Ascending aorta (tissue), 2 donors: ENCODE data around the gene C3. TPM values are rescaled to one million over a fixed set of nuclear protein-coding genes. Genes with fewer than 3 reads are reported as not detected.
"Not testable (repeated sequence)": the region's sequence is repeated elsewhere in the genome, so short reads cannot be mapped to it uniquely, and the experiment has no call there.

Experiments used
- DNase-seq, 2 donors: peaks; one replicate each; pipeline ENCODE4 v3.0.0-alpha.2; 2019; ENCODE audit warnings: low spot score in 2 of 2
- H3K27ac ChIP-seq, 2 donors: fragments of 200-600 bp; sonication (generic); one replicate each; pipeline ENCODE4 v1.5.1; 2016 to 2017; ENCODE audit warnings: mild to moderate bottlenecking in 1 of 2
- H3K27me3 ChIP-seq: fragments of 200-600 bp; sonication (generic); one replicate; pipeline ENCODE4 v1.5.1; 2017
- H3K36me3 ChIP-seq, 2 donors: fragments of 200-600 bp; sonication (generic); one replicate each; pipeline ENCODE4 v1.5.1; 2016
- H3K4me1 ChIP-seq, 2 donors: fragments of 200-600 bp; sonication (generic); one replicate each; pipeline ENCODE4 v1.5.1; 2016 to 2017; ENCODE audit warnings: mild to moderate bottlenecking in 1 of 2
- H3K4me3 ChIP-seq, 2 donors: fragments of 200-600 bp; sonication (generic); one replicate each; pipeline ENCODE4 v1.5.1; 2016 to 2017; ENCODE audit warnings: mild to moderate bottlenecking in 1 of 2
- H3K9me3 ChIP-seq, 2 donors: fragments of 200-600 bp; sonication (generic); one replicate each; pipeline ENCODE4 v1.5.1; 2016
- CTCF ChIP-seq, 3 experiments: fragments of 200-600 bp in 2 of 3; fragments of 450-650 bp in 1 of 3; sonication (generic) in 2 of 3; IDR thresholded peaks; one replicate each; pipeline ENCODE4 v1.5.1; 2016 to 2019; ENCODE audit warnings: antibody characterized with exemption in 3 of 3, mild to moderate bottlenecking in 1 of 3, moderate library complexity in 1 of 3
- intact Hi-C: fragments of 100-400 bp; cut with DNase I; formaldehyde crosslinking; loops from one replicate; pipeline ENCODE4 v1.15.1; 2023
- total RNA-seq: library from RNA; depleted of rRNA; stranded (reverse); fragments of >200 nt; gene quantifications from one replicate; pipeline ENCODE4 v1.1.0, GENCODE V29; 2016

C3 gene
- total RNA-seq, 1 donor from 2014 or later = 2,421 TPM

GRCh38 chr19:6766357-6767080, 46.1 kb upstream of the C3 start:
- no peak for DNase-seq
- Histone ChIP-seq H3K4me1 (peaks cover 0 to 5% of the 10 kb centered on the region in 2 donors), H3K4me3 (no peak overlapping the region), H3K27ac (no peak overlapping the region), H3K9me3 (no peaks in the 10 kb centered on the region), H3K27me3 (no peaks in the 10 kb centered on the region), H3K36me3 (no peaks in the 10 kb centered on the region)
- no peak for TF ChIP-seq CTCF (IDR thresholded peaks at IDR 0.05)
- intact Hi-C loops = no loop called here

GRCh38 chr19:6765738-6766356, 45.4 kb upstream of the C3 start:
- no peaks in the 10 kb centered on the region for H3K27me3 ChIP-seq
- H3K4me1 ChIP-seq = peaks cover 0 to 5% of the 10 kb centered on the region in 2 donors
- no peak for DNase-seq
- no peaks in the 10 kb centered on the region for H3K36me3 ChIP-seq
- intact Hi-C loops = no loop called here
- TF ChIP-seq CTCF (IDR thresholded peaks at IDR 0.05) = no peak
- no peak overlapping the region for H3K27ac ChIP-seq
- no peak overlapping the region for H3K4me3 ChIP-seq
- H3K9me3 ChIP-seq = no peaks in the 10 kb centered on the region

GRCh38 chr19:6762253-6762797, 41.9 kb upstream of the C3 start:
- DNase-seq, H3K4me3 ChIP-seq, H3K9me3 ChIP-seq, intact Hi-C loops, H3K36me3 ChIP-seq, H3K27ac ChIP-seq, H3K4me1 ChIP-seq, H3K27me3 ChIP-seq: not testable (repeated sequence)

- H3K4me1 ChIP-seq = no peaks in the 10 kb centered on the region
- H3K27ac ChIP-seq = no peak overlapping the region
- intact Hi-C loops = no loop called here
- no peak overlapping the region for H3K4me3 ChIP-seq
- no peak for DNase-seq
- no peaks in the 10 kb centered on the region for H3K36me3 ChIP-seq
- TF ChIP-seq CTCF (IDR thresholded peaks at IDR 0.05) = no peak
- H3K9me3 ChIP-seq = no peaks in the 10 kb centered on the region
- H3K27me3 ChIP-seq = no peaks in the 10 kb centered on the region
Observed at GRCh38 chr19:6761053-6761676, 40.7 kb upstream of the C3 start.

- Histone ChIP-seq H3K27ac (no peak overlapping the region), H3K4me3 (no peak overlapping the region), H3K36me3 (no peaks in the 10 kb centered on the region), H3K4me1 (no peaks in the 10 kb centered on the region), H3K9me3 (no peaks in the 10 kb centered on the region), H3K27me3 (no peaks in the 10 kb centered on the region)
- TF ChIP-seq CTCF (IDR thresholded peaks at IDR 0.05) = no peak
- intact Hi-C loops = no loop called here
- DNase-seq = no peak
Observed at GRCh38 chr19:6760606-6761005, 40.2 kb upstream of the C3 start.
